Lower leg skin (tissue), 4 donors: ENCODE data around the gene WIZ. TPM values are rescaled to one million over a fixed set of nuclear protein-coding genes. Genes with fewer than 3 reads are reported as not detected.
A peak's percentile ranks its signal among the peaks of the same experiment; 100 is the strongest.

ENCODE experiments used
- DNase-seq, 2 donors: peaks; one replicate each; pipeline ENCODE4 v3.0.0-alpha.2; 2019; ENCODE audit warnings: low spot score in 2 of 2
- H3K4me3 ChIP-seq: fragments of 200-600 bp; sonication (generic); 2 replicates; pipeline ENCODE4 v1.5.1; 2017; ENCODE audit warnings: mild to moderate bottlenecking, low read depth; ENCODE audit not compliant: poor library complexity, severe bottlenecking
- CTCF ChIP-seq, 3 donors: fragments of 450-650 bp; IDR thresholded peaks; one replicate each; pipeline ENCODE4 v1.5.1; 2016; ENCODE audit warnings: antibody characterized with exemption in 3 of 3, mild to moderate bottlenecking in 3 of 3, moderate library complexity in 2 of 3
- POLR2A ChIP-seq, 2 donors: fragments of 450-650 bp; IDR thresholded peaks; one replicate each; pipeline ENCODE4 v1.6.1; 2016 to 2017; ENCODE audit warnings: antibody characterized with exemption in 2 of 2, mild to moderate bottlenecking in 1 of 2, moderate library complexity in 1 of 2
- WGBS, 2 donors: methylation state at CpG; one replicate each; pipeline ENCODE4 v1.1.5; 2018; 5-methylcytosine and 5-hydroxymethylcytosine counted together
- intact Hi-C: fragments of 100-400 bp; cut with DNase I; formaldehyde crosslinking; loops from one replicate; pipeline ENCODE4 v1.15.0; 2023; ENCODE audit warnings: low total_unique reads
- total RNA-seq, 4 donors: library from RNA; depleted of rRNA; stranded (reverse); fragments of >200 nt; gene quantifications; one replicate each; pipeline ENCODE4 v1.1.0, GENCODE V29; 2016

WIZ gene
- total RNA-seq, 4 donors from 2014 or later, result 28.4 to 52.9 (median 43.8) TPM

- intact Hi-C loops, result loop anchor here (5.0 kb wide), 1 partner anchor 1164 kb away; no protein-coding TSS in a partner anchor
- no peak overlapping the region for H3K4me3 ChIP-seq
- TF ChIP-seq CTCF (IDR thresholded peaks at IDR 0.05), result no peak
- no peak for TF ChIP-seq POLR2A (IDR thresholded peaks at IDR 0.05)
- WGBS, 2 donors, result 23 to 29% methylated on average over 37 to 46 of the region's 54 CpGs
- DNase-seq, result no peak
Measured at GRCh38 chr19:15457701-15458484, 8.1 kb upstream of the WIZ start.

DNA sequence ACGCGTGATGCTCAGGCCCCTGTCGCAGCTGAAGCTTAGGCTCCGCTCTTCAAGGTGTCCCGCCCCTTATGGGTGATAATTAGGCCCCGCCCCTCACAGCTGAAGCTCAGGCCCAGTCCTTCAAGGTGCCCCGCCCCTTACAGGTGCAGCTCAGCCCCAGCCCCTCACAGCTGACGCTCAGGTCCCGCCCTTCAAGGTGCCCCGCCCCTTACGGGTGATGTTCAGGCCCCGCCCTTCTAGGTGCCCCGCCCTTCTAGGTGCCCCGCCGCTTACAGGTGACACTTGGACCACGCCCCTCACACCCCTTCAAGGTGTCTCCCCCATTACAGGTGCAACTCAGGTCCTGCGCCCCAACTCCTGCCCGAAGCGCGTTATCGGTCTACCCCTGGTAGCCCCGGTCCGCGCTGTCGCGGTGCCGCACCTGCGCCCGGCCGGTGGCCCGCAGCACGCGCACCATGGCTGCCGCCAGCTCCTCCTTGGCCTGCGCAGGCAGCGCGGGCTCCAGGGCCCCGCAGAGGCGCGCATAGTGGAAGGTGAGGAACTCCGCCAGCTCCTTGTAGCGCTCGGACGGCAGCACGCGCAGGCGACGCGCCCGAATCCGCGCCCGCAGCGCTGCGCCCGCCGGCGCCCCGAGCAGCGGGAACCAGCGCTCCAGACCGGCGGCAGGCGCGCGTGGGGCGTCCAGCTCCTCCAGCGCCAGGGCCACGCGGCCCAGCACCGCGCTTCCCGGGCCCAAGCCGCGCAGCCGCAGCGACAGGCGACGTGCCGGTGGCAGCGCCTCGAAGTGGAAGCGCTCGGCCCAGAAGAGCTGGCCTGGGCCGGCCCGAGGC lies 7.3 kb upstream of the WIZ start:
- WGBS, 2 donors, result 19 to 35% methylated on average over 29 to 37 of the region's 86 CpGs
- DNase-seq, result peak in 1 of 2 donors; percentile 31
- intact Hi-C loops, result loop anchor here (5.0 kb wide), 1 partner anchor 1165 kb away; no protein-coding TSS in a partner anchor
- TF ChIP-seq CTCF (IDR thresholded peaks at IDR 0.05) (no peak), POLR2A (IDR thresholded peaks at IDR 0.05) (no peak)
- no peak overlapping the region for H3K4me3 ChIP-seq

GRCh38 chr19:15456441-15456840 lies 6.7 kb upstream of the WIZ start:
- WGBS, 2 donors, result 34 to 44% methylated on average over 8 to 14 of the region's 14 CpGs
- no peak for DNase-seq
- intact Hi-C loops, result loop anchor here (5.0 kb wide), 1 partner anchor 1166 kb away; no protein-coding TSS in a partner anchor

DNA sequence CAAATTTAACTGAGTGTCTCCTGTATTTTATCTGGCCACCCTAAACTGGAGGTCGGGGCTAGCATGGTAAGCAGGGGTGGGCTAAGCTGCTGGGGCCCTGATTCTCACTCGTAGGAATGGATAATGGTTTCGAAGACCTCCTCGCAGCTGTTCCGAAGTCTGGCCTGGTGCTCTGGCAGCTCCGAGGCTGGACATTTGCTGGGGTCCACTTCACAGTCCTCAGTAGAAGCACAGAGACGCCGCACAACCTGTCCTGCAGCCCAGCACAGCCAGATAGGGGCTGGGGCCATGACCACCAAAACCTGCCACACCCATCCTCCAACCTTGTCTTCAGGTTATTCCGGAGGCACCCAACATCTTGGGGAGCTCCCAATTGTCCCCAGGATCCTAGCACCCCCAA lies 6.2 kb upstream of the WIZ start:
- no peak for DNase-seq
- intact Hi-C loops, result loop anchor here (5.0 kb wide), 1 partner anchor 1166 kb away; no protein-coding TSS in a partner anchor
- H3K4me3 ChIP-seq, result no peak overlapping the region

More at GRCh38 chr19:15456441-15456840, 6.7 kb upstream of the WIZ start:
- TF ChIP-seq POLR2A (IDR thresholded peaks at IDR 0.05) (no peak), CTCF (IDR thresholded peaks at IDR 0.05) (no peak)
- H3K4me3 ChIP-seq, result no peak overlapping the region

More for the DNA sequence above, 6.2 kb upstream of the WIZ start:
- 89 to 93% methylated on average over 6 to 9 of the region's 9 CpGs for WGBS, 2 donors
- no peak for TF ChIP-seq CTCF (IDR thresholded peaks at IDR 0.05)
- no peak for TF ChIP-seq POLR2A (IDR thresholded peaks at IDR 0.05)
